Measurements from ENCODE around the gene COL20A1.

The COL20A1 gene

DNA sequence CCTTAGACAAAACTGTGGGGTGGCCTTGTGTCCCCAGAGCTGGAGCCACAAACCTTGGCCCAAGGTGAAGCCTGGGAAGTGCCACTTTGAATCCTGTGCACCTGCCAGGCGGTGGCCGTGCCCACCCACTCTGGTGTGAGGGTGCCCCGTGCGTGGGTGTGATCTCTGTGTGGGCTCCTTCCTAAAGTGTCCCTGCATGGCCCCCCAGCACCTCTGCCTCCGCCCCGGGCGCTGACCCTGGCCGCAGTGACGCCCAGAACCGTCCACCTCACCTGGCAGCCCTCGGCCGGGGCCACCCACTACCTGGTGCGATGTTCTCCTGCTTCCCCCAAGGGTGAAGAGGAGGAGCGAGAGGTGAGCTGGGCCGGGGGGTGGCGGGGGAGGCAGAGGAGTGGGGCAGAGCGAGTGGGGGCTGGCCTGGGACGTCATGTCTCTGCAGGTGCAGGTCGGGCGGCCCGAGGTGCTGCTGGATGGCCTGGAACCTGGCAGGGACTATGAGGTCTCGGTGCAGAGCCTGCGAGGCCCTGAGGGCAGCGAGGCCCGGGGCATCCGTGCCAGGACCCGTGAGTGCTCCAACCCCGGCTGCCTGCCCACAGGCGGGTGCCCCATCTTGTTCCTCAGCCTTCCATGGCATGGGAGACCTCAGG is 18.3 kb downstream of the COL20A1 start:
- POLR2A ChIA-PET: no interaction called here
- CTCF ChIA-PET: interaction anchor here (1.2 to 2.7 kb wide), 5 partner anchors 10 to 71 kb away, joined by 3 to 18 read pairs (median 4); no protein-coding TSS in a partner anchor
- no peak for DNase-seq (ENCODE audit: extremely low spot score)
- TF ChIP-seq CTCF (IDR thresholded peaks at IDR 0.05; ENCODE audit: control extremely low read depth, extremely low read depth, low read depth, missing control alignments): no peak

DNA sequence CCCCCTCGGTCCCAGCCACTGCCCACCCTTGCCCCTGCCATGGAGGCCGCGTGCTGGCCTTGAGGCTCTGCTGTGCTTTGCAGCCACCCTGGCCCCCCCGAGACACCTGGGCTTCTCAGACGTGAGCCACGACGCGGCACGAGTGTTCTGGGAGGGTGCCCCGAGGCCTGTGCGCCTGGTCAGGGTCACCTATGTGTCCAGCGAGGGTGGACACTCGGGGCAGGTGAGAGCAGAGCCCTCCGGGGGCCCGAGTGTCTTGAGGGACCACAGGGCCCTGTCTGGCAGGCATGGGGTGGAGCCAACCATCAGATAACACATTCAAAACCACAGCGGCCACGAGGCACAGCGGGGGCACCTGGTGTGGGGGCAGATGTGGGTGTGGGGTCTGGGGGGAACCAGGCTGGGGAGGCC is 18.9 kb downstream of the COL20A1 start:
- ChIA-PET CTCF (no interaction called here), POLR2A (no interaction called here)
- no peak for TF ChIP-seq CTCF (IDR thresholded peaks at IDR 0.05; ENCODE audit: control extremely low read depth, extremely low read depth, low read depth, missing control alignments)
- no peak for DNase-seq (ENCODE audit: extremely low spot score)

DNA sequence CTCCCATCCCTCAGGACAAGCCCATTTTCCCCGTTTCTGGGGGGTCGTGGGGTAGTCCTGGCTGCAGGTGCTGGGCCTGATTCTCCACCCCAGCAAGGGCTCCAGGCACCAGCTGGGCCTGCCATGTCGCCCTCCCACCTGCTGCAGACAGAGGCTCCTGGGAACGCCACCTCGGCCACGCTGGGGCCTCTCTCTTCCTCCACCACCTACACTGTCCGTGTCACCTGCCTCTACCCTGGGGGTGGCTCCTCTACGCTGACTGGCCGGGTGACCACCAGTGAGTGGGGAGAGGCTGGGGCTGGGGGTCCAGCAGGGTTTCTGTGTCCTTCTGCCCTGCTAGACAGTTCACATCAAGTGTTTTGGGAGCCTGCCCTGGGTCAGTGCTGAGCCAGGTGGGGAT is 19.3 kb downstream of the COL20A1 start:
- no peak for DNase-seq (ENCODE audit: extremely low spot score)
- no peak for TF ChIP-seq CTCF (IDR thresholded peaks at IDR 0.05; ENCODE audit: control extremely low read depth, extremely low read depth, low read depth, missing control alignments)
- ChIA-PET POLR2A (no interaction called here), CTCF (no interaction called here)

- DNase-seq (ENCODE audit: extremely low spot score): no peak
- ChIA-PET POLR2A (no interaction called here), CTCF (no interaction called here)
- TF ChIP-seq CTCF (IDR thresholded peaks at IDR 0.05; ENCODE audit: control extremely low read depth, extremely low read depth, low read depth, missing control alignments): no peak
These were observed 19.8 kb downstream of the COL20A1 start for GRCh38 chr20:63312690-63313348.

GRCh38 chr20:63313349-63314014 is 20.5 kb downstream of the COL20A1 start:
- no peak for DNase-seq (ENCODE audit: extremely low spot score)
- POLR2A ChIA-PET: no interaction called here
- CTCF ChIA-PET: no interaction called here
- no peak for TF ChIP-seq CTCF (IDR thresholded peaks at IDR 0.05; ENCODE audit: control extremely low read depth, extremely low read depth, low read depth, missing control alignments)

DNA sequence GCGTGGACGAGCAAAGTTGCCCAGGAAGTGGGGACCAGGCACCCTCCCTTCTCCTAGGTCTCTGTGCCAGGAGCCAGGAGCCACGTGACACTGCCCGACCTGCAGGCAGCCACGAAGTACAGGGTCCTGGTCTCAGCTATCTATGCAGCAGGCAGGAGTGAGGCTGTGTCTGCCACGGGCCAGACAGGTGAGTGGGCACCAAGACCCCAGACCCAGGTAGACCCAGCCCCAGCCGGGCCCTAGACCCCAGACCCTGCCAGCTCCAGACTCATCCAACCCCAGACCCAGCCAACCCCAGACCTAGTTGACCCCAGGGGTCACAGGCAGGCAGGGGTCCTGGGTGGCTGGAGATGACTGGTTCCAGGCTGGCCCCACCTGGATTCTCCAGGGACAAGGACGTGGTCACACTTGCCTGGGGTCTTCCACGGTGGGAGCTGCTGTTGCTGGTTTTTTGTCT is 21.1 kb downstream of the COL20A1 start:
- DNase-seq (ENCODE audit: extremely low spot score): no peak
- CTCF ChIA-PET: no interaction called here
- TF ChIP-seq CTCF (IDR thresholded peaks at IDR 0.05; ENCODE audit: control extremely low read depth, extremely low read depth, low read depth, missing control alignments): no peak
- POLR2A ChIA-PET: no interaction called here
